Liver (tissue), 3 donors: ENCODE results near the gene THAP3.

Experiments
- JUND ChIP-seq, 2 donors: IDR thresholded peaks; 2 replicates each; pipeline ENCODE4 v1.6.1; 2016; ENCODE audit warnings: antibody characterized with exemption in 2 of 2
- SP1 ChIP-seq: IDR thresholded peaks from 2 replicates; pipeline ENCODE4 v1.6.1; 2018; ENCODE audit warnings: antibody characterized with exemption, mild to moderate bottlenecking
- TF ChIP-seq, protein P1 (sequence below): fragments of 150-350 bp; IDR thresholded peaks from 2 replicates; pipeline ENCODE4 v1.5.1; 2017; ENCODE audit warnings: improper control_type of control experiment, low read depth, low read length; ENCODE audit not compliant: missing input control
- donor health status: healthy.
- donor health status: healthy.

DNA sequence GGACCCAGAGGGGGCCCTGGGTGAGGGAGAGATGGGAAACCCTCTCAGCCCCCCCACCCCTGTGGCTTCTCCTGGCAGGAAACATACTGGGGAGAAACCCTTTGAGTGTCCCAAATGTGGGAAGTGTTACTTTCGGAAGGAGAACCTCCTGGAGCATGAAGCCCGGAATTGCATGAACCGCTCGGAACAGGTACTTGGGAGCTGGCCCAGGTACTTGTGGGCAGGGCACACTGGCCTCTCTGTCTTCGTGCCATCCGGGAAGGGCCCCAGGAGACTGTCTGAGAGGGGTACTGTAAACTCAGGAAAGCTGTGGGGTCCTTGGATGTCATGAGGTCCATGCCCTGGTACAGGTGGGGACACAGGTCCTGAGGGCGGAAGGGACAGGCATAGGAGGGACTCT, 38.8 kb upstream of the THAP3 start:
- no peak for TF ChIP-seq JUND (IDR thresholded peaks at IDR 0.05)
- no peak for TF ChIP-seq SP1
- TF ChIP-seq, protein P1, sequence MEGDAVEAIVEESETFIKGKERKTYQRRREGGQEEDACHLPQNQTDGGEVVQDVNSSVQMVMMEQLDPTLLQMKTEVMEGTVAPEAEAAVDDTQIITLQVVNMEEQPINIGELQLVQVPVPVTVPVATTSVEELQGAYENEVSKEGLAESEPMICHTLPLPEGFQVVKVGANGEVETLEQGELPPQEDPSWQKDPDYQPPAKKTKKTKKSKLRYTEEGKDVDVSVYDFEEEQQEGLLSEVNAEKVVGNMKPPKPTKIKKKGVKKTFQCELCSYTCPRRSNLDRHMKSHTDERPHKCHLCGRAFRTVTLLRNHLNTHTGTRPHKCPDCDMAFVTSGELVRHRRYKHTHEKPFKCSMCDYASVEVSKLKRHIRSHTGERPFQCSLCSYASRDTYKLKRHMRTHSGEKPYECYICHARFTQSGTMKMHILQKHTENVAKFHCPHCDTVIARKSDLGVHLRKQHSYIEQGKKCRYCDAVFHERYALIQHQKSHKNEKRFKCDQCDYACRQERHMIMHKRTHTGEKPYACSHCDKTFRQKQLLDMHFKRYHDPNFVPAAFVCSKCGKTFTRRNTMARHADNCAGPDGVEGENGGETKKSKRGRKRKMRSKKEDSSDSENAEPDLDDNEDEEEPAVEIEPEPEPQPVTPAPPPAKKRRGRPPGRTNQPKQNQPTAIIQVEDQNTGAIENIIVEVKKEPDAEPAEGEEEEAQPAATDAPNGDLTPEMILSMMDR, result no peak
